Stimulated activated CD4-positive, alpha-beta T cell treated with anti-CD3 and anti-CD28 coated beads, Interleukin-12 subunit alpha, Interleukin-12 subunit beta, amount 100 ng/mL, for 4 hours (primary cell): ENCODE measurements around the gene NT5E.

Experiments
- DNase-seq: peaks from one replicate; pipeline ENCODE4 v3.0.0-alpha.2; 2020

Gene NT5E

GRCh38 chr6:85460921-85461797 is 11.3 kb downstream of the NT5E start:
- DNase-seq = no peak

DNA sequence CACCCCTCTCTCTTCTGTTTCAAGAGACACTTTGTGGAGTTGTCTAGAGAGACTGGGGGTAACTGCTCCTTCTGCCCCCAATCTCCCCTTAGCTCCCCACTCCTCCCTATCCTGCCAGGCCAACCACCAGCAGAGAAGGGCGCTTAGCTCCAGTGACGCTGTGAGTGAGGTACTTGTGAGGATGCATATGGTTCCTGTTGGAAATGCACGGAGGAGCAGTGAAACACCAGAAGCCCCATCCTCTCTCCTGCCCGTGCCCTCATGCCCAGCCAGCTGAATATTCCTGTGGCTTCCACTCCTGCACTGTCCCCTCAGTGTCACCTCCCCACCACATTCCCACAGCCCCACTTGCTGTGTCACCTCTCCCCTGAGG is 11.9 kb downstream of the NT5E start:
- no peak for DNase-seq

- no peak for DNase-seq
These were observed 12.8 kb downstream of the NT5E start for GRCh38 chr6:85462673-85463072.

DNA sequence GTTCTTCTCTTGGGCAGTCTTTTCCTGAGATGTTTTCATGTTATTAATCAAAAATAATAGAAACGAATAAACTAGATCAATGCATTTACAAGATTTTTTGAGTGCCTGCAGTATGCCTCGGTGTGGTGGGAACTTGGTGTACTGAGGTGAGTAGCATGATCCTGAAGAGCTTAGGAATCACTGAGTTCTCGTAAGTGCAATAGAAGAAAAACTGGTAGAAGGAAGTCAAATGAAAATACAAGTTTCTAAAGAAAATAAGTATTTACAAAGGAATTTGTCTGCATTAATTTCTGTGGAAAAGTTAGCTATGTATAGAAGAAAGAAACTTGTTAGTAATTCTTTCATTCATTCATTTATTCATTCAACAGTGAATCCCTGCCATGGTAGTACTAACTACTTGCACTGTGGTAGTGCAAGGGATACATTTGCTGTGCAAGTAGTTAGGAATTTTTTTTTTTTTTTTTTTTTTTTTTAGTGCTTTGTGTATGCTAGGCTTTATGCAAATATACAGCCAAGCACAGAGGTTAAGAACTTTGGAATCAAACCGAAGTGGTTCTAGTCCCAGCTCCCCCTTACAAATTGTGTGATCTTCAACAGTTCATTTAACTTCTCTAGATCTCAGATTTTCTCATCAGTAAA is 13.9 kb downstream of the NT5E start:
- DNase-seq = no peak

DNA sequence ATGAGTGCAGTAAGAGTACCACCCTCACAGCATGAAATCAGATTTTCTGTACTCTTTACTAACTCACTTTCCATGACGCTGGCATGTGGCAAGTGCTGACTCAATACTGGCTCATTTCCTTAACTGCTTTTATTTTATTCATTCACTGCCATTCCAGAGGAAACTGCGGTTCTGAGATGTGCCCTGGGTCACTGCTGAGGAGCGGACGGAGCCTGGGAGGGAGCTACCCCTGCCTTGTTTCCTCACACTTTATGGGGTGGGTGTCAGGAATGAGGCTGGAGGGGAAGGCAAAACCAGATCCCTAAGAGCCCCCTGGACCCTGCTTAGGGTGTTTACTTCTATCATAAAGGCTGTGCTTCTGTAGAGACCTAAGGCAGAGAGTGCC is 14.4 kb downstream of the NT5E start:
- peak; percentile 12 for DNase-seq

GRCh38 chr6:85464722-85465150 is 14.9 kb downstream of the NT5E start:
- DNase-seq = no peak

DNA sequence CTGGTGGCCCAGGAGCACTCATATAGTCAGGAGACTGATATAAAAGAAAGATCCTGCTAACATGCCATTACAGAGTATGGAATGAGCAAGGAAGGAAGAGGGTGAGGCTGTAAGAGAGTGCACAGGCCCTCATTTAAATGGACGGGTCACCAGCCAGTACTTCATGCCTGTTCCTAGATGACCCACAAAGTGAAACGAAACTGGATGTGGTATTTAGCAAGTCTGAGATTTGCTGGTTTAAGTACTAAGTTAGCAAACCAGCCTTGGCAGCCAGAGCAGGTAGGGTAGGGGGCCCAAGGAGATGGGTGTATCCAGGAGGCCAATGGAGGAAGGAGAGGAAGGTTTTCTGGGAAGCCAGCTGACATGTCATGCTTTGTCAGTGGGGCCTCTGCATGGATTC is 15.9 kb downstream of the NT5E start:
- DNase-seq = no peak

- DNase-seq = no peak
These were observed 18.4 kb downstream of the NT5E start for GRCh38 chr6:85468326-85468725.

DNA sequence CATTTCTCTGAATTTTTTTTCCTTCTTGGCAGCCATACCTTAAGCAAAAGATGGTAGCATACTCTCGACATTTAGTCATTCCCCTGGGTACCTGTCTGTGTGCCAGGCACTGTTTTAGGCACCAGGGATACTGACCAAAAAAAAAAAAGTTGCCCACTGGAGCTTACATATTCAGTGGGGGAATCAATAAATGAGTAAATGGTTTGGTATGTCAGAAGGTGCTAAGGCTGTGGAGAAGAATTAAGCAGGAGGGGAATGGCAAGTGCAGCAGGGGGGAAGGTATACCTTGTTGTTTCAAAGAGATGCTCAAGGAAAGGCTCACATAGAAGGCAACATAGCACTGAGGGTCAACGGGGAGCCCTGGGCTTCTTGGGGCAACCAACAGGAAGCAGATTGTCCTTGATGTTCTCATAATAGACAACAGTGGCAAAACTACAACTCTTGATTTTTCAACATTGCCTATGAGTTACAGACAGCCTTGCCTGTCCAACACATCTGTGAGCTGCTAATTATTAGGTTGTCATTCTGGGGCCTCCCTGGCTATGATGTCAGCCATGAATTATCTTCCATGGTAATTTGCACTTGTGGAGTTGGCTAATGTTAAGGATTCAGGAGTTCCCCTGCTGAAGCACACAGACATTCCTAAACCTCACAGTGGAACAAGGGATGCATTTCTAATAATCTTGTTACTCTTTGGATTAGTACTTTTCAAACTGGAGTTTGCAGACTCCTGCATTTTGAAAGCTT is 19.6 kb downstream of the NT5E start:
- DNase-seq = no peak

DNA sequence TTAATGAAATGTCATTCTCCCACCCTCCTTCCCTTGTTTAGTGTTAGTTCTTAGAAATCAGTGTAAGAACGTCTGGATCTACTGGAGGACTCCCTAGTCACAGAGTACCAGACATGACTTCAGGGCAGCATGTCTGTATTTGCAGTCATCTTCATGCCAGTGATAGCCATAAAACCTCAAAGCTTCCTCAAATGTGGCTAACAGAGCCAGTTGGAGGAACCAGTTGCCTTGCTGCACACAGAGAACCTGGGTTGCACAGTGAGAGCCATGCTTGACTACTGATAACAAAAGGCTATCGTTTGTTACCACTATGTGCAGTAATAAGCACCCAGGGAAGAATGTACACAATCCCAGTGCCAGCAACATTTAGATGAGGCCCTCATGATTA is 20.1 kb downstream of the NT5E start:
- DNase-seq = no peak

DNA sequence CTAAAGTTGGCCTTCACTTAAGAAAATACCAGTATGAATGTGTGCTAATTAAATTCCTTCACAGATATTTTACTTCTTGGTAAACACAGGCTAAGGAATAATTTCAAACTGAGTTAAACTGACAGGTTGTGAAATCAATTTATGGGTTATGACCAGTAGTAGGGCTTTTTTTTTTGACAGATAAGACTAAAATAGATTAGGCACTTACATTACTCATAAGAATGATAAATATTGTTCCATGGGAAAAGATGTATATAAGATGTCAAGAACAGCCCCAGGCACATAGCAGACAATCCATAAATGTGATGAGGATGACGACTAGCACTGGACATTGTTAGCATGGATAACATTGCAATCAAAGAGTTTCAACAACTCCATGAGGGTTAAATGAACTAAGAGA is 22.9 kb downstream of the NT5E start:
- DNase-seq = no peak

DNA sequence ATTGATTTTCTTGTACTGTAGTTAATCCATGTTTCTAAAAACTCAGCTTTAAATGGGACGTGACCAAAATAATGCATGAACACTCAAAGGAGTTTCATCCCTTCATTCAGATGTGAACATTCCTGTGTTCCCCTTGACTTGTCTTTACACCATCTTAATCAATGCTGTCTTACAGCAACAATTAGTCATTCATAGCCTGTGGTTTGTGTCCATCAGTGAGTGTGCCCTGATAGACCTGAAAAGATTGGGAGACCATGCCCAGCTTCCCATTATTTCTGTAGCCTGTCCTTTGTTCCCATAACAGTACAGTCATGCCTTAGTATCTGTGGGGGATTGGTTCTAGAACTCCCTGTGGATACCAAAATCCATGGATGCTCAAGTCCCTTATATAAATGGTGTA is 23.9 kb downstream of the NT5E start:
- no peak for DNase-seq

DNA sequence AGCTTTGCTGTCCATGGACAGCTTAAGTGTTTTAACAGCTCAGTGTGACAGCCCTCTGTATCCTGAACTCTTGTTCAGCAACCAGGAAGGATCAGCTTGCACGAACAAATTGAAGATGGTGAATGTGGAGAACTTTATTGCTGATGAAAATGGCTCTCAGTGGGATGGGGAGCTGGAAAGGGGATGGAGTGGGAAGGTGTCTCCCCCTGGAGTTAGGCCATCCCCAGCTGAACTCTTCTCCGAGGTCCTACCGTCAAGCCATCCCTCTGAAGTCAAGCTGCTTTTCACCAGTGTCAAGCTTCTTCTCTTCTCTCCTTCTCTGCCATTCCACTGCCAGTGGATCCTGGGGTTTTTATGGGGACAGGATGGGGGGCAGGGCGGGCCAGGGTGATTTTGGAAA is 26.6 kb downstream of the NT5E start:
- no peak for DNase-seq

GRCh38 chr6:85479208-85479607 is 29.3 kb downstream of the NT5E start:
- DNase-seq = no peak

DNA sequence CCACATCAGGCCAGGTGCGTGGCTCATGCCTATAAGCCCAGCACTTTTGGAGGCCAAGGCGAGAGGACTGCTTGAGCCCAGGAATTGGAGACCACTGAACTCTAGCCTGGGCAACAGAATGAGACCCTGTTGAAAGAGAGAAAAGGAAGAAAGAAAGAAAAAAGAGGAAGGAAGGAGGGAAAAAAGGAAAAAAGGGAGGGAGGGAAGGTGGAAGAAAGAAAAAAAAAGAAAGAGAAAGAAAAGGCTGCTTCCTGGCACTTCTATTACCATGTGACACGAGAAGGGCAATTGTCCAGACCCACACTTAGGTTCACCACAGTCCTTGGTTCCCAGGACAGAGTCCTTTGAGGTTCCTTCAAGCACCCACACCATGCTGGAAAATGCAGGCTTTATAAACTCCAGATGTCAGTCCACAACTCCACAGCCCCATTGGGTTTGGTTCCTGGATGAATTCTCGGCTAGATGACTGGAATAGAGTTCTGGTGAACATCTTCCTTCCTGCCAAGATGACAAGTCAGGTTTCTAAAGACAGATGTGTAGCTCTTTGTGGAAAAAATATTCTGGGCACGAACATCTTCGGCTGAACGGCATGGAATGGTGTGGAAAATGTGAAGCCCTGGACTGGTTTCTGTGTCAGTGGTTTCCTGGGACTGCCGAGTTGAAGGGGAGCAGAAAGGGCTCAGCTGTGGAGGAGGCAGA is 32.5 kb downstream of the NT5E start:
- no peak for DNase-seq

- DNase-seq = peak; percentile 78
These were observed 33.2 kb downstream of the NT5E start for GRCh38 chr6:85482905-85483700.

DNA sequence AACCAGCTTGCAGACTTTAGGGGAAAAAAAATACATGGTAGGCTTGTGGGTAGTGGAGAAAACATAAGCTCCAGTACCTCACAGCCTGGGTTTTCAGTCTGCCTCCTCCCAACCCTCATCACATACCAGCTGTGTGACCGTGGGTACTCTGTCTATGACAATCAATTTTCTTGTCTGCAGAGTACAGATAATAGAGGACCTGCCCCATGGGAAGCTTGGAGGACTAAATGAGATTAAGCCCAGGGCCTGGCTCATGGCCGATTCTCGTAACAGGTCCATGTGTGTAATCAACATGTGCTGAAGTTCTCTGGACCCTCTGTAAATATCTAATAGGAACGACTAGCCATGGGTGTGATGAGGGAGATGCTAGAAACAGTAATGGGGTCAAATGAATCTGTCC is 34.0 kb downstream of the NT5E start:
- no peak for DNase-seq

GRCh38 chr6:85484948-85485347 is 35.1 kb downstream of the NT5E start:
- DNase-seq = no peak

DNA sequence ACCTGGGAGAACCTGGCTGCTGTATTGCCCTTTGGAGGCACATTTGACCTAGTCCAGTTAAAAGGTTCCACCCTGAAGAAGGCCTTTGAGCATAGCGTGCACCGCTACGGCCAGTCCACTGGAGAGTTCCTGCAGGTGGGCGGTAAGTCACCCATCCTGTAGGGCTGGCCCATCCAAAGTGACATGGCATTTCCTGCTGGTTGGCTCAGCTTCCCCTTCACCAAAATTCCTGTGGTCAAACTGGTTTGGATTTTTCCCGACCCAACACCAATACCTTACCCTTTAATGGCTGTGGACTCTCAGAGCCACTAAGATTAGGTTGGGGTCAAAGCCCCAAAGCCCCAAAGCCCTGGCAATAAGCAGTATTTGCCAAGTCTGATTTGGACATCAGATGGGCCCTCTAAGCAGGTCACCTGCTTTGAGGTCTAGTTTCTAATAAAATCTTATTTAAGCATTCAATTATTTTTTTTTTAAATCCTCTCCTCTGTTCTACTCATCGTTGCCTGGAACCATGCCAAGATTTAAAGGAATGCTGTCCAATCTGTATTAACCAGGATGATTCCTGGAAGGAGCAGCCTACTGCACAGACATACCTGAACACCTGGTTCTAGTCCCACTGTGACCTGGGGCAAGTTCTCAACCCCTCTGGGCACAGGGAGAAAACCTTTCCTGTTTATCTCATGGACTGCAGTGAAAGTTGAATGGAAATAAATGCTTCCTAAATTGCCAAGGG is 40.8 kb downstream of the NT5E start:
- no peak for DNase-seq

GRCh38 chr6:85493389-85493788 is 43.5 kb downstream of the NT5E start:
- no peak for DNase-seq
